Fibroblast of skin of right quadriceps (primary cell): ENCODE results near the gene CDK8.
"Not testable (repeated sequence)": the region's sequence is repeated elsewhere in the genome, so short reads cannot be mapped to it uniquely, and the experiment has no call there.

ENCODE experiments used
- DNase-seq: peaks from one replicate; pipeline ENCODE4 v3.0.0-alpha.2; 2013

Gene CDK8

GRCh38 chr13:26253787-26254582, at the start of gene CDK8:
CDK8 (plus strand) TSS chr13:26254129; CDS start chr13:26254642, 513 bp downstream.
- DNase-seq = peak; percentile 95

GRCh38 chr13:26208287-26208686, 45.6 kb upstream of the CDK8 start:
- no peak for DNase-seq

- DNase-seq = no peak
Observed at GRCh38 chr13:26213345-26213744, 40.6 kb upstream of the CDK8 start.

- DNase-seq = no peak
Observed at GRCh38 chr13:26213982-26214381, 39.9 kb upstream of the CDK8 start.

GRCh38 chr13:26216042-26216441, 37.9 kb upstream of the CDK8 start:
- no peak for DNase-seq

- peak; percentile 14 for DNase-seq
Observed at GRCh38 chr13:26219726-26220125, 34.2 kb upstream of the CDK8 start.

- peak; percentile 26 for DNase-seq
Observed at GRCh38 chr13:26220575-26220974, 33.4 kb upstream of the CDK8 start.

GRCh38 chr13:26221399-26221720, 32.6 kb upstream of the CDK8 start:
- no peak for DNase-seq

- peak; percentile 99 for DNase-seq
Observed at GRCh38 chr13:26221721-26222519, 32.0 kb upstream of the CDK8 start, which contains the start of gene RNF6. RNF6 (minus strand) TSS chr13:26222314; CDS start chr13:26219649, 2,665 bp downstream.

- no peak for DNase-seq
Observed at GRCh38 chr13:26222520-26223046, 31.3 kb upstream of the CDK8 start.

GRCh38 chr13:26225896-26226617, 27.9 kb upstream of the CDK8 start:
- DNase-seq = no peak

- DNase-seq = no peak
Observed at GRCh38 chr13:26227166-26227971, 26.6 kb upstream of the CDK8 start.

GRCh38 chr13:26228096-26228495, 25.8 kb upstream of the CDK8 start:
- no peak for DNase-seq

GRCh38 chr13:26229080-26229615, 24.8 kb upstream of the CDK8 start:
- no peak for DNase-seq

GRCh38 chr13:26230703-26231102, 23.2 kb upstream of the CDK8 start:
- DNase-seq = no peak

- no peak for DNase-seq
Observed at GRCh38 chr13:26236296-26236695, 17.6 kb upstream of the CDK8 start.

GRCh38 chr13:26246154-26246553, 7.8 kb upstream of the CDK8 start:
- DNase-seq = no peak

- DNase-seq = no peak
Observed at GRCh38 chr13:26247011-26247410, 6.9 kb upstream of the CDK8 start.

GRCh38 chr13:26247608-26248007, 6.3 kb upstream of the CDK8 start:
- no peak for DNase-seq

GRCh38 chr13:26249551-26249950, 4.4 kb upstream of the CDK8 start:
- DNase-seq = no peak

GRCh38 chr13:26252006-26252405, 1.9 kb upstream of the CDK8 start:
- not testable (repeated sequence) for DNase-seq

GRCh38 chr13:26253262-26253786, 605 bp upstream of the CDK8 start:
- no peak for DNase-seq
